Activated effector memory CD4-positive, alpha-beta T cell treated with anti-CD3 and anti-CD28 coated beads, Interleukin-2, amount 50 U/mL, for 16 hours (primary cell): ENCODE measurements around the gene UGT1A9.

Source experiments
- DNase-seq: peaks from one replicate; pipeline ENCODE4 v3.0.0-alpha.2; 2020

UGT1A9 gene

GRCh38 chr2:233819884-233820773, 148.4 kb downstream of the UGT1A9 start:
- DNase-seq, result peak; percentile 53

GRCh38 chr2:233820774-233821105, 149.0 kb downstream of the UGT1A9 start:
- peak; percentile 54 for DNase-seq

- DNase-seq, result peak; percentile 17
Observed at GRCh38 chr2:233821196-233821595, 149.5 kb downstream of the UGT1A9 start.

- DNase-seq, result peak; percentile 22
Observed at GRCh38 chr2:233821709-233822100, 150.0 kb downstream of the UGT1A9 start.

- DNase-seq, result peak; percentile 54
Observed at GRCh38 chr2:233822101-233822771, 150.5 kb downstream of the UGT1A9 start.
